Gastrocnemius medialis (tissue), 4 donors: ENCODE results near the gene GBX1. TPM values are rescaled to one million over a fixed set of nuclear protein-coding genes. Genes with fewer than 3 reads are reported as not detected.

ENCODE experiments used
- ATAC-seq, 2 donors: fragments of 150-250 bp; one replicate each; pipeline ENCODE4 v1.9.1; 2016
- DNase-seq, 2 donors: peaks; one replicate each; pipeline ENCODE4 v3.0.0-alpha.2; 2019
- H3K27ac ChIP-seq, 4 donors: fragments of 200-600 bp; sonication (generic); 1 replicate in 1 of 4; 2 replicates in 3 of 4; pipeline ENCODE4 v1.5.1; 2016 to 2018; ENCODE audit warnings: mild to moderate bottlenecking in 2 of 4, moderate library complexity in 1 of 4
- H3K27me3 ChIP-seq, 3 donors: fragments of 200-600 bp; sonication (generic) in 2 of 3; 1 replicate in 1 of 3; 2 replicates in 2 of 3; pipeline versions ENCODE4 v1.5.1 to v1.6.0; 2016 to 2019; ENCODE audit warnings: mild to moderate bottlenecking in 1 of 3, moderate library complexity in 1 of 3
- H3K36me3 ChIP-seq, 2 donors: fragments of 200-600 bp; sonication (generic) in 1 of 2; one replicate each; pipeline ENCODE4 v1.5.1; 2017 to 2018
- H3K4me1 ChIP-seq, 2 donors: fragments of 200-600 bp; sonication (generic) in 1 of 2; one replicate each; pipeline ENCODE4 v1.5.1; 2016 to 2017; ENCODE audit warnings: mild to moderate bottlenecking in 2 of 2
- H3K4me3 ChIP-seq, 4 donors: fragments of 200-600 bp; sonication (generic) in 3 of 4; 1 replicate in 1 of 4; 2 replicates in 3 of 4; pipeline ENCODE4 v1.5.1; 2016 to 2019; ENCODE audit warnings: mild to moderate bottlenecking in 2 of 4
- H3K9me3 ChIP-seq, 3 donors: fragments of 200-600 bp; sonication (generic) in 2 of 3; 1 replicate in 1 of 3; 2 replicates in 2 of 3; pipeline ENCODE4 v1.5.1; 2016 to 2019
- POLR2A ChIP-seq, 2 donors: fragments of 450-650 bp; IDR thresholded peaks; one replicate each; pipeline ENCODE4 v1.6.1; 2017; ENCODE audit warnings: antibody characterized with exemption in 2 of 2, mild to moderate bottlenecking in 2 of 2, moderate library complexity in 2 of 2
- in situ Hi-C, 4 donors: fragments of 200-750 bp; cut with MboI; loops; one replicate each; pipeline versions ENCODE4 v1.15.0 to v1.8.0; 2017; ENCODE audit warnings: low sequenced_read_pairs in 4 of 4
- intact Hi-C: fragments of 100-400 bp; cut with DNase I; formaldehyde crosslinking; loops from one replicate; pipeline ENCODE4 v1.15.1; 2023; ENCODE audit warnings: low total_unique reads
- total RNA-seq, 4 donors: library from RNA; depleted of rRNA; stranded (reverse); fragments of >200 nt; gene quantifications; one replicate each; pipeline versions ENCODE4 v1.1.0 to v1.2.3, GENCODE V29; 2016
- TF ChIP-seq, protein P1 (sequence below), 5 experiments: fragments of 450-650 bp in 3 of 5; fragments of 200-600 bp in 2 of 5; sonication (generic) in 2 of 5; IDR thresholded peaks in 4 of 5; conservative IDR thresholded peaks in 1 of 5; 1 replicate in 4 of 5; 2 replicates in 1 of 5; pipeline ENCODE4 v1.5.1; 2016 to 2019; ENCODE audit warnings: antibody characterized with exemption in 5 of 5, mild to moderate bottlenecking in 3 of 5, moderate library complexity in 3 of 5

GBX1 gene
- total RNA-seq, 4 donors from 2014 or later = 0.58 TPM; not detected in 3

DNA sequence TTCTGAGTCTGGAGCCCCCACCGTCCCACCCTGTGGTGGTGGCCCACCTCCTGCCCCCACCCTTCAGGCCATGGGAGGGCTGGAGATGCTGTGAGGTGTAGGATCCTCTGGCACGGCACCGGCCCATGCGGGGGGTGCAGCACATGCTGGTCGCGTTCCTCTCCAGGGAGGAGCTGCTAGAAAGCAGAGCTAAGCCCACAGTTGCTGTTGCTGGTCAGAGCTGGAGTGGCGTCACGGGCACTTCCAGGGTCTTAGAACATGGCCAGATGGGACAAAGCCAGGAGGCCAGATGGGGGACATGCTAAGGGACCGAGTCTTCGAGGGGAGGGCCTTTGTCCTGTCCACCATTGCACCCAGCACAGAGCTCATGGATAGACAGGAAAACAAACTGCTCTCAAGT is 59.6 kb downstream of the GBX1 start:
- no peaks in the 10 kb centered on the region for H3K36me3 ChIP-seq
- TF ChIP-seq POLR2A (IDR thresholded peaks at IDR 0.05) = no peak
- TF ChIP-seq, protein P1, sequence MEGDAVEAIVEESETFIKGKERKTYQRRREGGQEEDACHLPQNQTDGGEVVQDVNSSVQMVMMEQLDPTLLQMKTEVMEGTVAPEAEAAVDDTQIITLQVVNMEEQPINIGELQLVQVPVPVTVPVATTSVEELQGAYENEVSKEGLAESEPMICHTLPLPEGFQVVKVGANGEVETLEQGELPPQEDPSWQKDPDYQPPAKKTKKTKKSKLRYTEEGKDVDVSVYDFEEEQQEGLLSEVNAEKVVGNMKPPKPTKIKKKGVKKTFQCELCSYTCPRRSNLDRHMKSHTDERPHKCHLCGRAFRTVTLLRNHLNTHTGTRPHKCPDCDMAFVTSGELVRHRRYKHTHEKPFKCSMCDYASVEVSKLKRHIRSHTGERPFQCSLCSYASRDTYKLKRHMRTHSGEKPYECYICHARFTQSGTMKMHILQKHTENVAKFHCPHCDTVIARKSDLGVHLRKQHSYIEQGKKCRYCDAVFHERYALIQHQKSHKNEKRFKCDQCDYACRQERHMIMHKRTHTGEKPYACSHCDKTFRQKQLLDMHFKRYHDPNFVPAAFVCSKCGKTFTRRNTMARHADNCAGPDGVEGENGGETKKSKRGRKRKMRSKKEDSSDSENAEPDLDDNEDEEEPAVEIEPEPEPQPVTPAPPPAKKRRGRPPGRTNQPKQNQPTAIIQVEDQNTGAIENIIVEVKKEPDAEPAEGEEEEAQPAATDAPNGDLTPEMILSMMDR (IDR thresholded peaks at IDR 0.05 in 4 of 5, conservative IDR thresholded peaks at IDR 0.05 in 1 of 5) = no peak
- in situ Hi-C loops (loop anchor here in 3 of 4 donors (10.0 kb wide), 3 partner anchors 63 to 83 kb away; partner anchors contain the start of genes ABCB8 (in 1 of the 3), ASIC3 (in 1 of the 3) and ATG9B (in 1 of the 3)), intact Hi-C loops (no loop called here)
- H3K4me1 ChIP-seq = peaks cover 0 to 5% of the 10 kb centered on the region in 2 donors
- H3K27me3 ChIP-seq = no peaks in the 10 kb centered on the region
- H3K9me3 ChIP-seq = no peaks in the 10 kb centered on the region
- ATAC-seq = no peak
- H3K27ac ChIP-seq = no peak overlapping the region
- H3K4me3 ChIP-seq = no peak overlapping the region
- DNase-seq = no peak

DNA sequence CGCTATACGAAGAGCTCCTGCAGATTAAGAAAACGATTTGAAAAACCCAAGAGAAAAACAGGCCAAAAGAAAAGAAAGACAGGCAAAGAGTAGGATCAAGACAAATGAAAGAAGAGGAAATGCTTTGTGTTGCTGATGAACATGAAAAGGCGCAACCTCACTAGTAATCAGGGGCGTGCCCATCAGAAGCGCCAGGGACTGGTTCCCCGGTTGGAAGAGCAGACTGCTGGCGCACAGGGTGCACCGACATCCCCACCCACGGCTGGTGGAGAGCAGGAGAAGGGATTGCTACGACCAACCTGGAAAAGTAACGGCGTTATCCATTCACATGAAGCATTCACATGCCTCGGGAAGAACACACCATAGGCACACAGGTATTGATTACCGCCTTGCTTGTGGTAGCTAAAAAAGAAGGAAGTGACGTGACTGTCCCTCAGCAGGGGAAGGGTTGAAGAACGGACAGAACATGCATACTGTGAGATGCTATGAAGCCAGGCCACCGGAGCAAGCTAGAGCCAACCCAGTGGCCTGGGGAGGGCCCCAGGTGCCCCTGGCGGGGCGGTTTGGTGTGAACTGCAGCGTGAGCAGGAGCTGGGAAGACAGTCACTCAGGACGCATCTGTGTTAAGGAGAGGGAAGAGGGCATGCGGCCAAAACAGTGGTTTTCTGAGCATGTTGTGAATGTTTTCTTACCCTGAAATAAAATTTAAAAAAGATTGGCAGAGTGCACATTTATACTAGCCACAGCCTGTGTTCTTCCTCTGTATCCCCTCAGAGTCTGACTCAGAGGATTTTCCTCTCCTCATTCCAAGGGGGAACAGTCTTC is 62.9 kb downstream of the GBX1 start:
- intact Hi-C loops = no loop called here
- TF ChIP-seq, protein P1 (IDR thresholded peaks at IDR 0.05 in 4 of 5, conservative IDR thresholded peaks at IDR 0.05 in 1 of 5) = no peak
- TF ChIP-seq POLR2A (IDR thresholded peaks at IDR 0.05) = no peak
- Histone ChIP-seq H3K4me3 (no peak overlapping the region), H3K36me3 (no peaks in the 10 kb centered on the region), H3K27ac (no peak overlapping the region), H3K27me3 (no peaks in the 10 kb centered on the region), H3K9me3 (no peaks in the 10 kb centered on the region), H3K4me1 (peaks cover 0 to 10% of the 10 kb centered on the region in 2 donors)
- DNase-seq (no peak), ATAC-seq (no peak)
- in situ Hi-C loops = loop anchor here in 3 of 4 donors (10.0 kb wide), 3 partner anchors 60 to 80 kb away; partner anchors contain the start of genes ABCB8 (in 1 of the 3), ASIC3 (in 1 of the 3) and ATG9B (in 1 of the 3)

DNA sequence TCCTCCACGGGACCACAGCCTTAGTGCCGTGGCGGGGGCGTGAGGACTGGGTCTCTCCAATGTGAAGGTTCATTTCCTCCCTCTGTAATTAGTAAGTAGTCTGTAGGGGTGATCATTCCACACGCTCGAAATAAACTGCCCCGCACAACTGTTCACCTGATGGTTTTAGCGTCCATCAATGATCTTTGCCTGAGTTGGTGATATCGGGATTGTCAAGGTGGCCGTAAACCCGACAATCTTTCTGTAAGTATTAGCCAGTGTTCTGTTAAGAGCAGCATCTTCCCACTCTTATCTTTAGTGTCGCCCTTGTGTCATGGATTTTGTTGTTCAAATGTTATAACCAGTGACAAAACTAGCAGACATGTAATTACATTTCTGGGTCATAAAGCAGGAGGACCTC is 63.5 kb downstream of the GBX1 start:
- DNase-seq (no peak), ATAC-seq (no peak)
- no peak overlapping the region for H3K4me3 ChIP-seq
- no peak overlapping the region for H3K27ac ChIP-seq
- TF ChIP-seq, protein P1 (IDR thresholded peaks at IDR 0.05 in 4 of 5, conservative IDR thresholded peaks at IDR 0.05 in 1 of 5) = no peak
- TF ChIP-seq POLR2A (IDR thresholded peaks at IDR 0.05) = no peak
- no peaks in the 10 kb centered on the region for H3K36me3 ChIP-seq
- in situ Hi-C loops (loop anchor here in 3 of 4 donors (10.0 kb wide), 3 partner anchors 59 to 79 kb away; partner anchors contain the start of genes ABCB8 (in 1 of the 3), ASIC3 (in 1 of the 3) and ATG9B (in 1 of the 3)), intact Hi-C loops (no loop called here)
- H3K27me3 ChIP-seq = no peaks in the 10 kb centered on the region
- peaks cover 0 to 13% of the 10 kb centered on the region in 2 donors for H3K4me1 ChIP-seq
- H3K9me3 ChIP-seq = no peaks in the 10 kb centered on the region

DNA sequence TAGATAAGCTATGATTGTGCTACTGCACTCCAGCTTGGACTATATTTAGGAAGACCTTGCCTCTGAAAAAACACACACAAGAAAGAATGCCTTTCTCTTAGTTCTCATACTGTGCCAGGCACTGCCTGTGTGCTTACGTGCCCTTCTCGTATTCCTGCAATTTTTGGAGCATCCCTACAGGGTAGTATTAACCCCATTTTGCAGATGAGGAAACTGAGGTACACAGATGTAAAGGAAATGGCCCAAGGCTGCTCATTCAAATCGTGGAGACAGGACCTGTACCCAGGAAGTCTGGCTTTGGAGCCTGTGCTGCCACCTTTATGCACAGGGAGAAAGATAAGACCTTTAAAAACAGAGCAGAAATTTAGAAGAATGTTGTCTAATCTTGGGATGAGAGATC is 64.5 kb downstream of the GBX1 start:
- in situ Hi-C loops (loop anchor here in 3 of 4 donors (10.0 kb wide), 3 partner anchors 58 to 78 kb away; partner anchors contain the start of genes ABCB8 (in 1 of the 3), ASIC3 (in 1 of the 3) and ATG9B (in 1 of the 3)), intact Hi-C loops (no loop called here)
- H3K27ac ChIP-seq = no peak overlapping the region
- TF ChIP-seq, protein P1 (IDR thresholded peaks at IDR 0.05 in 4 of 5, conservative IDR thresholded peaks at IDR 0.05 in 1 of 5) = no peak
- TF ChIP-seq POLR2A (IDR thresholded peaks at IDR 0.05) = no peak
- H3K36me3 ChIP-seq = no peaks in the 10 kb centered on the region
- no peaks in the 10 kb centered on the region for H3K27me3 ChIP-seq
- H3K4me3 ChIP-seq = no peak overlapping the region
- no peak for DNase-seq
- peaks cover 0 to 13% of the 10 kb centered on the region in 2 donors for H3K4me1 ChIP-seq
- no peak for ATAC-seq
- no peaks in the 10 kb centered on the region for H3K9me3 ChIP-seq
